Smooth muscle cell (in vitro differentiated cells): ENCODE measurements around the gene NLRX1. TPM values are rescaled to one million over a fixed set of nuclear protein-coding genes. Genes with fewer than 3 reads are reported as not detected.
"Not testable (repeated sequence)": the region's sequence is repeated elsewhere in the genome, so short reads cannot be mapped to it uniquely, and the experiment has no call there.

Source experiments
- DNase-seq: peaks from one replicate; lab custom pipeline; 2025; ENCODE audit not compliant: unreplicated experiment; lab: John Stamatoyannopoulos, UW
- H2AFZ ChIP-seq: fragments of 200-600 bp; sonication (generic); 2 replicates; pipeline ENCODE4 v1.6.0; 2016; ENCODE audit warnings: antibody characterized with exemption, low read depth, mild to moderate bottlenecking
- H3F3A ChIP-seq: fragments of 200-600 bp; sonication (generic); 2 replicates; pipeline ENCODE4 v1.6.0; 2017; ENCODE audit warnings: antibody characterized with exemption, low read depth
- H3K27ac ChIP-seq: fragments of 200-600 bp; sonication (generic); 2 replicates; pipeline ENCODE4 v1.5.1; 2016; ENCODE audit warnings: low read depth, mild to moderate bottlenecking
- H3K27me3 ChIP-seq: fragments of 200-600 bp; sonication (generic); 2 replicates; pipeline ENCODE4 v1.6.1; 2016; ENCODE audit warnings: low read depth, mild to moderate bottlenecking
- H3K36me3 ChIP-seq: fragments of 200-600 bp; sonication (generic); 2 replicates; pipeline ENCODE4 v1.5.1; 2016; ENCODE audit warnings: low read depth
- H3K4me1 ChIP-seq: fragments of 200-600 bp; sonication (generic); 2 replicates; pipeline ENCODE4 v1.5.1; 2016; ENCODE audit warnings: low read depth
- H3K4me2 ChIP-seq: fragments of 200-600 bp; sonication (generic); 2 replicates; pipeline ENCODE4 v1.6.0; 2016; ENCODE audit warnings: mild to moderate bottlenecking
- H3K4me3 ChIP-seq: fragments of 200-600 bp; sonication (generic); 2 replicates; pipeline ENCODE4 v1.5.1; 2016; ENCODE audit warnings: mild to moderate bottlenecking
- H3K79me2 ChIP-seq: fragments of 200-600 bp; sonication (generic); 2 replicates; pipeline ENCODE4 v1.6.0; 2016; ENCODE audit warnings: low read depth, mild to moderate bottlenecking
- H3K9ac ChIP-seq: fragments of 200-600 bp; sonication (generic); 2 replicates; pipeline ENCODE4 v1.6.0; 2016; ENCODE audit warnings: low read depth
- H3K9me3 ChIP-seq: fragments of 200-600 bp; sonication (generic); replicated peaks from 2 replicates; pipeline ENCODE4 v1.5.1; 2016; ENCODE audit warnings: low read depth
- H4K20me1 ChIP-seq: fragments of 200-600 bp; sonication (generic); 2 replicates; pipeline ENCODE4 v1.6.0; 2016; ENCODE audit warnings: low read depth
- WGBS: methylation state at CpG from one replicate; pipeline ENCODE4 v1.1.7; 2016; ENCODE audit warnings: low lambda C conversion rate; 5-methylcytosine and 5-hydroxymethylcytosine counted together
- polyA plus RNA-seq: library from polyadenylated mRNA; unstranded; fragments of >200 nt; fragmentation: Nextera tagmentation; extraction: Ambion mirVana; gene quantifications from 2 replicates; pipeline ENCODE4 v1.2.1, GENCODE V29; 2016
- total RNA-seq: library from RNA; depleted of rRNA; stranded (reverse); fragments of >200 nt; gene quantifications from 2 replicates; pipeline ENCODE4 v1.2.3, GENCODE V29; 2014
- TF ChIP-seq, protein P1 (sequence below): fragments of 200-600 bp; sonication (generic); IDR thresholded peaks from 2 replicates; pipeline ENCODE4 v1.5.1; 2017; ENCODE audit warnings: borderline replicate concordance, mild to moderate bottlenecking, antibody characterized with exemption; ENCODE audit not compliant: insufficient read depth, poor library complexity, severe bottlenecking

NLRX1 gene
- total and polyA plus RNA-seq, 2 experiments from 2014 or later: 13.0 to 18.7 TPM

DNA sequence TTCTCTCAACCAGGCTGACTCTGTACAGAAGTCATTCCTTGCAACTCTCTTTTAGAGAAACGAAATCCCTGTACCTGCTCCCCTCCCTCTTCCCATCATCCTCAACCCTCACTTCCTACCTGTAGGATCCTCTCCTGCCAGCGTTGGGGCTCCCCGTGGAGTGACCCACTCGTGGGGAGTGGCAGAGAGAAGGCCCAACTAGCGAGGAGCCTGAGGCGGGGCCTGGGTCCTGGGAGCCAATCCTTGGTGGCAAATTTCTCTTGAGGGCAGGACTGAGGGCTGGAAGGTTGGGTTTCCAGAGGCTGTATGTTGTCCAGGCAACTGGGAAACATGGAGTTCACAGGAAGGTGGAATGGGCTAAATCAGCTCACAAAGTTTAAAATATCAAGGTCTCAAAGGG is 27.2 kb downstream of the NLRX1 start:
- Histone ChIP-seq H3K4me3 (no peak overlapping the region), H3K9ac (no peak overlapping the region), H3K4me1 (no peaks in the 10 kb centered on the region), H3K4me2 (peak overlapping the region; percentile 71), H3K36me3 (no peaks in the 10 kb centered on the region), H3K79me2 (no peaks in the 10 kb centered on the region), H3K27me3 (no peaks in the 10 kb centered on the region), H3F3A (no peaks in the 10 kb centered on the region), H3K9me3 (no peaks in the 10 kb centered on the region), H2AFZ (no peak overlapping the region), H4K20me1 (no peaks in the 10 kb centered on the region), H3K27ac (no peak overlapping the region)
- DNase-seq: no peak
- TF ChIP-seq, protein P1, sequence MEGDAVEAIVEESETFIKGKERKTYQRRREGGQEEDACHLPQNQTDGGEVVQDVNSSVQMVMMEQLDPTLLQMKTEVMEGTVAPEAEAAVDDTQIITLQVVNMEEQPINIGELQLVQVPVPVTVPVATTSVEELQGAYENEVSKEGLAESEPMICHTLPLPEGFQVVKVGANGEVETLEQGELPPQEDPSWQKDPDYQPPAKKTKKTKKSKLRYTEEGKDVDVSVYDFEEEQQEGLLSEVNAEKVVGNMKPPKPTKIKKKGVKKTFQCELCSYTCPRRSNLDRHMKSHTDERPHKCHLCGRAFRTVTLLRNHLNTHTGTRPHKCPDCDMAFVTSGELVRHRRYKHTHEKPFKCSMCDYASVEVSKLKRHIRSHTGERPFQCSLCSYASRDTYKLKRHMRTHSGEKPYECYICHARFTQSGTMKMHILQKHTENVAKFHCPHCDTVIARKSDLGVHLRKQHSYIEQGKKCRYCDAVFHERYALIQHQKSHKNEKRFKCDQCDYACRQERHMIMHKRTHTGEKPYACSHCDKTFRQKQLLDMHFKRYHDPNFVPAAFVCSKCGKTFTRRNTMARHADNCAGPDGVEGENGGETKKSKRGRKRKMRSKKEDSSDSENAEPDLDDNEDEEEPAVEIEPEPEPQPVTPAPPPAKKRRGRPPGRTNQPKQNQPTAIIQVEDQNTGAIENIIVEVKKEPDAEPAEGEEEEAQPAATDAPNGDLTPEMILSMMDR: no peak
- WGBS: 24% methylated on average over 6 of the region's 6 CpGs

DNA sequence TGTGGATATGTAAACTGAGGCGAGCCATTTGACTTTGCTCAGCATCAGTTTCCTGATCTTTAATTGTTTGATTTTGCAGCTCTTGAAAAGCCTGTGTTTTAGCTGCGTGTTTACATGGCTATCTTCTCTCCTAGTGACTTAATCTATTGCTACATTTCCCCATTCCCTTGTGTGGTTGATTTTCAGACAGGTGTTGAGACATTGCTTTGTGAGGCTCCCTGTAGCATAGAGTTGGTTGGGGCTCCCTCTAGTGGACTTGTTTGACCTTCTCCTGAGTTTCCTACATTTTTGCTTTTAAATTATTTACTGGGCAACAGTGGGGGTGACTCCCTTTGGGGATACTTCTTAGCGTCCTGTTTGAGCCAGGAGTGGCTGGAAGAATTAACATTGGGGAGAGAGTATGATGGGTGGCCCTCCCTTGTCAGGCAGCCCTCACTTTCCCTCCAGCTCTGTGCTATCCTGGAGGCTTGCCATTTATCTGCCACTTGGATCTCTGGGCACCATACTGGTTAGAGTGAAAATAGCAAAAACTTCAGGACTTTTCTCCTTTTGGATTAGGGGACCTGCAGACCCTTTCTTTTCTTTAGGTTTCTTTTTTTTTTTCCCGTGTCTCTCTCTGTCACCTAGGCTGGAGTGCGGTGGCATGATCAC is 28.4 kb downstream of the NLRX1 start:
- Histone ChIP-seq H3F3A (no peaks in the 10 kb centered on the region), H3K4me1 (no peaks in the 10 kb centered on the region), H3K4me2 (no peak overlapping the region), H3K4me3 (no peak overlapping the region), H4K20me1 (no peaks in the 10 kb centered on the region), H3K9me3 (no peaks in the 10 kb centered on the region), H2AFZ (no peak overlapping the region), H3K9ac (no peak overlapping the region), H3K36me3 (no peaks in the 10 kb centered on the region), H3K27ac (no peak overlapping the region), H3K27me3 (no peaks in the 10 kb centered on the region), H3K79me2 (no peaks in the 10 kb centered on the region)
- WGBS: 41% methylated on average over 5 of the region's 5 CpGs
- no peak for DNase-seq
- TF ChIP-seq, protein P1: peak; percentile 86

DNA sequence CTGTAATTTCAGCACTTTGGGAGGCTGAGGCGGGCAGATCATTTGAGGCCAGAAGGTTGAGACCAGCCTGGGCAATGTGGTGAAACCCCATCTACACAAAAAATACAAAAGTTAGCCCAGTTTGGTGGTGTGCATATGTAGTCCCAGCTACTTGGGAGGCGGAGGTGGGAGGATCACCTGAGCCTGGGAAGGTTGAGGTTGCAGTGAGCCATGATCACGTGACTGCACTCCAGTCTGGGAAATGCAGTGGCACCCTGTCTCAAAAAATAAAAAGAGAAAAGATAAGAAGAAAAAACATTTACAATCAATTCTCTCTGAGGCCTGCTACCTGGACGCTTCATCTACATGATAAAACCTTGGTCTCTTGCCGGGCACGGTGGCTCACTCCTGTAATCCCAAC is 30.4 kb downstream of the NLRX1 start:
- TF ChIP-seq, protein P1: no peak
- Histone ChIP-seq H4K20me1 (no peaks in the 10 kb centered on the region), H3K27ac (no peak overlapping the region), H3K27me3 (no peaks in the 10 kb centered on the region), H3K4me2 (no peak overlapping the region), H3K4me3 (no peak overlapping the region), H2AFZ (no peak overlapping the region), H3K36me3 (no peaks in the 10 kb centered on the region), H3K9ac (no peak overlapping the region), H3K79me2 (no peaks in the 10 kb centered on the region), H3F3A (no peaks in the 10 kb centered on the region), H3K4me1 (no peaks in the 10 kb centered on the region), H3K9me3 (no peaks in the 10 kb centered on the region)
- DNase-seq: no peak
- WGBS: 76% methylated on average over 6 of the region's 6 CpGs

DNA sequence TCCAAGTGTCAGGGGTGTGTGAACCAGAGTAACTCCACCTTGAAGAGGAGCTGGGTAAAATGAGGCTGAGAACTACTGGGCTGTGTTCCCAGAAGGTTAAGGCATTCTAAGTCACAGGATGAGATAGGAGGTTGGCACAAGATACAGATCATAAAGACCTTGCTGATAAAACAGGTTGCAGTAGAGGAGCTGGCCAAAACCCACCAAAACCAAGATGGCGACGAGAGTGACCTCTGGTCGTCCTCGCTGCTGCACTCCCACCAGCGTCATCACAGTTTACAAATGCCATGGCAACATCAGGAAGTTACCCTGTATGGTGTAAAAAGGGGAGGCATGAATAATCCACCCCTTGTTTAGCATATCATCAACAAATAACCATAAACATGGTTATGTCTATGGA is 32.7 kb downstream of the NLRX1 start:
- DNase-seq, H3K27ac ChIP-seq, H4K20me1 ChIP-seq, H3K27me3 ChIP-seq, H3K4me1 ChIP-seq, H3K4me2 ChIP-seq, H2AFZ ChIP-seq, H3K36me3 ChIP-seq, H3K9me3 ChIP-seq, H3F3A ChIP-seq, H3K4me3 ChIP-seq, H3K9ac ChIP-seq, H3K79me2 ChIP-seq: not testable (repeated sequence)
- WGBS: 93% methylated on average over 5 of the region's 5 CpGs
